Transverse colon (tissue), 4 donors: ENCODE measurements around the gene CDK2AP2.

ENCODE experiments used
- CTCF ChIP-seq, 5 experiments: fragments of 200-600 bp in 3 of 5; fragments of 450-650 bp in 2 of 5; sonication (generic) in 3 of 5; IDR thresholded peaks; 1 replicate in 2 of 5; 2 replicates in 3 of 5; pipeline ENCODE4 v1.5.1; 2016 to 2017; ENCODE audit warnings: antibody characterized with exemption in 5 of 5, inconsistent platforms in 3 of 5, mild to moderate bottlenecking in 2 of 5, moderate library complexity in 1 of 5
- EP300 ChIP-seq: sonication (generic); formaldehyde crosslinking; IDR thresholded peaks from one replicate; pipeline ENCODE4 v1.6.1; 2017; ENCODE audit warnings: antibody characterized with exemption, low read depth
- POLR2AphosphoS5 ChIP-seq, 3 donors: sonication (generic); formaldehyde crosslinking; IDR thresholded peaks; one replicate each; pipeline ENCODE4 v1.6.1; 2016; ENCODE audit warnings: antibody characterized with exemption in 3 of 3

- no peak for TF ChIP-seq CTCF (IDR thresholded peaks at IDR 0.05)
- TF ChIP-seq POLR2AphosphoS5 (IDR thresholded peaks at IDR 0.05) = no peak
- no peak for TF ChIP-seq EP300
These were observed 23.9 kb downstream of the CDK2AP2 start for GRCh38 chr11:67483831-67484665.
